NCI-H524 treated with DMSO at 0.1 percent for 48 hours (cell line): ENCODE measurements around the gene SAMD10.
"Not testable (repeated sequence)": the region's sequence is repeated elsewhere in the genome, so short reads cannot be mapped to it uniquely, and the experiment has no call there.

ENCODE experiments used
- DNase-seq: peaks from one replicate; lab custom pipeline; 2025; lab: John Stamatoyannopoulos, UW

Gene SAMD10

DNA sequence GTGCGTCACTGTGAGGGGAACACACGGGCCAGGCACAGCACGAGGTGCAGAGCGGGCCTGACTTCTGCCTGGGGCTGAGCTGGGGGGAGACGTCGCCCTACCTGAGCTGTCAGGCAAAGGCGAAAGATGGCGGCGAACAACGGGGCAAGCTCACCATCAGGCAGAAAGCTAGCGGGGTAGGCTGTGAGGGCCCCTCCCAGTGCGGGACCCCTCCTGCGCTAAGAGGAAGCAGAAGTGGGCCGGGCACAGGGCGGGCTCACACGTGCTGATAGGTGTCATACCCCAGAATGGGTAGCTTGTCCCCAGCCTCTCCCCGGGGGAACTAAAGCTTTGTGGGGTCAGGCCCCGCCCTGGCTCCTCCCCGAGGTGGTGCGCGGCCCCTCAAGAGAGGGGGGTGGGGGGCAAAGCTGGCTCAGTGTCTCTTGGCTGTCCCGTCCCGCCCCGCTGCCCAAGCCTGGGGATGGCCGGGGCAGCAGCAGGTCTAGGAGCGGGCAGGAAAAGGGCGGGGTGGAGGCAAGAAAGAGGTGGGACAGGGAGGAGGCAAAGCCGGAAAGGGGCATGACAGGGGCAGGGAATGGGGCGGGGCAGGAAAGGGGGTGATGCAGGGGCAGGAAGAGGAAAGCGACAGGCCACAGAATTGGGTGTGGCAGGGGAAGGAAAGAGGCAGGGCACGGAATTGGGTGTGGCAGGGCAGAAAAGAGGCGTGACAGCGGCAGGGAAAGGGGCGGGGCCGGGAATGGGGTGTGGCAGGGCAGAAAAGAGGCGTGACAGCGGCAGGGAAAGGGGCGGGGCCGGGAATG, 38.0 kb downstream of the SAMD10 start:
- no peak for DNase-seq

DNA sequence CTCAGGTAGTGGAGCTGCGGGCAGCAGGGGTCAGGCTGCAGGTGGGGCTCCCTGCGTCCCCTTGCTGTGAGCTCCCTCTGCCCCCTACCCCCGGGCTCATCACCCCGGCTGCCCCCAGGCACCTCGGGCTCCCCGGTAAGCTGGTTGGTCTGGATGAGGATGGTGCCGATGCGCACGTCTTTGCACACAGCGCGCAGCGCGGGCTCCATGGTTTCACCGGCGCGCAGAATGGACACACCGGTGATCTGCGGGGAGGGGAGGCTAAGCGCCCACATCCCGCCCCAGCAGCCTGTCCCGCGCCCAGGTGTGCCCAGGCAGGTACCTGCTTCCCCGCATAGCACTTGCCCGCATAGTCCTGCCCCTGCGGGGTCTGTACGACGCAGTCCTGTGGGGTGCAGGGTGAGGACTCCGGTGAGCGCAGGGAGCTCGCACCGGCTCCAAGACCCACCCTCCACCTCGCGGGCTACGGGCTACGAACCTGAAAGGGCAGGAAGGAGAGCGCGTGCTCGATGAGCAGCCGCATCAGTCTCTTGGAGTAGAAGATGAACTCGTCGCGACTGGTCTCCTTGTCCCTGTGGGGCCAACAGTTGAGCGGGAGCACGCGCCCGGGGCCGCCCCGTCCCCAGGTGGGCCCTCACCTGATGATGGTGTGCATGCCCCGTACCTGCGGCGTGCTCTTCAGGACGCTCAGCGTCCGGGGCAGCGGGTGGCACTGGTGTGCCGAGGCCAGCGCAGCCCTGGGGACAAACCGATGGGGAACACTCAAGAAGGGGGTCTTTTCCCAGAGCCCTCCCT, 38.8 kb downstream of the SAMD10 start:
- DNase-seq = no peak

DNA sequence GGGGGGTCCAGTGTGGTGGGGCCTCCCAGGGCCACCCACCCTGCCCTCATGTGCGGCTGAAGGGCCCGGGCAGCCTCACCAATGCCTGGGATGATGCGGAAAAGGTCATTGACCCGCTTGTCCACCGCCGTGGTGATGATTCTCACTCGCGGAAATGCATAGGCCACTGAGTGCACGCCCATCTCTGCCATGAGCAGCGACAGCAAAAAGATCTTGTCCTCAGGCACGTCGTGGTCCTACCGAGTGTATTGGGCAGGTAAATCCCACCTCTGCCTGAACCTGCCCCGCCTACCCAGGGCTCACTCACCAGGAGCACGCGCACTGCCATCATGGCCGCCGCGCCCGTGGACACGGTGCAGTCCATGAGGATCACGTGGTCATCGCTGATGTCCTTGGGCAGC, 39.4 kb downstream of the SAMD10 start:
- DNase-seq = no peak

DNA sequence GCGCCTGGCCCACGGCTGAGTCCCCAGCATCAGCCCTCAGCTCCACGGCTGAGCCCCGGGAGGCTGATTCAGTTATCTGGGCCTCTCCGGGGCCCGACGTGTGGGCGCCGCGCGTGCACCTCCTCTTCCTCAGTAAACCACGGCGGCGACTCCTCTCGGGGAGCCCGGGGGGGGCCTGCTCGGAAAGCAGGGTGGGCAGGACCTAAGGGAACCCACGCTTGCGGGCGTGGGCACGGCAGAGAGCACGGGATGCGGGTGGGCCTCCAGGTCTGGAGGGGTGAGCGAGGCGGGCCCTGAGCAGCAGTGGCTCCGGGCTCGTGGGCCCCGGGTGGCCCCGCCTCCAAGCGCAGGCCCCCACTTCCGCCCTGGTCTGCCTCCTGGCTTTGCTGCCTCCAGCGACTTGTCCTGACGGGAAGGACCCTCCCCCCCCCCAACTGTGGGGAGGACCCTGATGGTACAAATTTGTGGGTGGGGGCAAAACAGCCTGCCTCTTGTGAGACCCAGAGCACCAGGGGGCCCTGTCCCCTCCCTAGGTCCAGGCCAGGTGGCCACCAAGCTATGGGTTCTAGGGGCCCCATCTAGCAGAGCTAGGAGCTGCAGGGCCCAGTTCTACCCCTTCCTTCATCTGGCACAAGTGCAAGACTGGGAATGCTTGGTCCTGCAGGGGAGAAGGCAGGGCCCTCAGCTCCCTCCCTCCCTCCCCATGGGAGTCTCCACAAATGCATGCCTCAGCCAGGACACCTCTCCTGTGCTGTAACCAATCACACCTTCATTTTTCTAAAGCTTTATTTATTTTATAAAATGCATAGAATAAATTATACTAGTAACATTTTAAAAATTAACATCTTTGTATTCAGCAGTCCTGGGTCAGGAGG, 40.1 kb downstream of the SAMD10 start:
- DNase-seq = no peak

DNA sequence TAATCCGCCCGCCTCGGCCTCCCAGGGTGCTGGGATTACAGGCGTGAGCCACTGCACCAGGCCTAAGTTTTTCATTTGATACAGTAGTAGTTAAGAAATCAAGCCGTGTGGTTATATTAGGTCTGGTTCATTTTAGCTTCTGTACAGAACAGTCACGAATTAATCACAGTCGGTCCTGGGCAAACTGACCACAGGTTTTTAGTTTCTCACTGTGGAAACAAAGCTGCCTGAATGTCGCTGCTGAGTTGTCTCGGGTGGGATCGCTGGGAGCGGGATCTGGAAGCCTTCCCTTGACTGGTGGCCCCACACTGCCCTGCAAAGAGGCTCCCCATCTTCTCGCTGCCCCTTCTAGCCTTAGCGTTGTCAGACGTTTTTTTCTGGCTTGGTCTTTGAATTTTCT, 41.8 kb downstream of the SAMD10 start:
- no peak for DNase-seq

DNA sequence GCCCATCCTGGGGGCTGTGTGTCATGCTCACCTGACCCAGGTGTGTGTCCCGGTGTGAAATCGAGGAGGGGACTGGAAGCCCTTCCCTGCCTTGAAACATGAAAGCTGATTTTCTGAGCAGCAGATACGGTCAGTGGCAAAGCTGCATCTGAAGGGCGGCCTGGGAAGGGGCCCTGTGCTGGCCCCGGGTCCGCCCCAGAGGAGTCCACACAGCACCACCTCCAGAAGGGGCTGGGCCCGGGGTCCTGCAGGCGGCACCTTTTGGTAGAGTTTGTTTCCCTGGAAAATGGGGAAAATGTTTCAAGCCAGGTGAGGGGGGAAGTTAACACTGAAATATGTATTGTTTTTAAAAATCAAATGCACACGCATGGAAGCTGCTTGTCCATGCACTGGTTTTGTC, 44.0 kb downstream of the SAMD10 start:
- no peak for DNase-seq

DNA sequence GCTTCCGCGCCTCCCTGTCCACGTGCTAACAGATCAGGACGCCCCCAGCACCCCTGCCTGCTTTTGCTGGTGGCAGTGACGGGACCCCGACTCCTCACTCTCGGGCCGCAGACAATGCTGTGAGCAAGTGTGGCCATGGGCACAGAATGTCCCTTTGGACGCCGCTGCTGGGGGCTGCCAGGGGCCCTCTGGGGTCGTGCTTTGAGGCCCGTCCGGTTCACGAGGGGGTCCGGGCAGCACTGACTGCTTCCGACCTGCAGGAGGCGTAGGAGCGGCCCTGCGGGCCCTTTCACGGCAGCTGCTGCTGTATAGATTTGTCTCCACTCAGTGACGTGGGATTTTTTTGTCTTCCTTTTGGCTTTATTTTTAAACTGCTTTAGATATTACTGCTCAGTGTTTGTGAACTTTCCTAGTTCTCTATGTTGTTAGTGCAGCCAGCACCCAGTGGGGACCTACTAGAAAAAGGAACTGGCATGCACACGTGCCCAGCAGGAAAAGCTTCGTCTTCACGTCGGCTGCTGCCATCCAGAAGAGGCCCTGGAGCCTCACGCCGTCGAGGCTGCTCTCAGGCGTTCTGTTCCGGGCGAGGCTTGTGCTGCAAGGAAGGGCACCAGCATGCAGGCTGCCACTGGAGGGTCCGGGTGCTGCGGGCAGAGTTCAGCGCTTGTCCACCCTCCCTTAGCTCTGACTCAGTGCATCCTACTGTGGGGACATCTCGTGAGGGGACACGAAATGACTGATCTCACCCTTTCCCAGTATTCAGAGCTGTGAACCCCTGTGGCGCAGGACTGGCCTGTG, 45.0 kb downstream of the SAMD10 start:
- DNase-seq = no peak

DNA sequence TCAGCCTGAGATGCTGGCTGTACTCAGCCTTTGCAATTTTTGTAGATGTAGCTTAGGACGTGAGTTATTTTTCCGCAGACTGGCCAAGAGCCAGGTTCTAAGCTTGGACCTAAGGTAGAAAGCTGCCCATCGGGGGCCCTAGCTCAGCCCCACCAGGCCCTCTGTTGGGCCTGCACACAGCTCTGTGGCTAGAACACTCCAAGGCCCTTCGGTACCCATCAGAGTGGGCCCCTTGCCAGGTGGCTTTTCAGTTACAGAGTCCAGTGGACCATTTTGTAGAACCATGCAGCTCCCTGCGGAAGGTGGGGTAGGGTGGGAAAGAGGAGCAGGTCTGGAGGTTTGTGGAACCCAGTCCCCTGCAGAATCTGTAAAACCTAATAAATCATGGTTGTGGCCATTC, 45.8 kb downstream of the SAMD10 start:
- no peak for DNase-seq

DNA sequence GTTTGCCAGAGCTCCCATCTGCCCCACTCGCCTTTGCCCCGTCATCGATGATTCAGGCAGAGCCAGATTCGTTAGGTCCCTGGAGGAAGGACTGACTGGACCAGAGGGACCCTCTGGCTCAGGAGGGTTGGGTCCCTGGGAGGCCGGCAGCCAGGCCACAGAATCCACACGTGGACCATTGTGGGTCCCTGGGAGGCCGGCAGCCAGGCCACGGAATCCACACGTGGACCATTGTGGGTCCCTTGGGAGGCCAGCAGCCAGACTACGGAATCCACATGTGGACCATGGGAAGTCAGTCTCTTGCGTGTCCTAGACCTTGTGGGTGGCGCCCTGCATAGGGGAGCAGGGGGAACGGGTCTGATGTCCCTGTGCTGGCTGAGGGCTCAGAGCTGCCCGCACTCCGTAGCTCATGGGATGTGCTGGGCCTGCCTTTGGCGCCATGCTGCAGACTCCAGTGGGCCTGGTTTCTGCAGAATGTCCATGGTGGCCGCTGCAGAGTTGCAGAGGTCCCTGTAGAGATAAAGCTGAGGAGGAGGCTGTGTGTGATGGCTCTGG, 46.8 kb downstream of the SAMD10 start:
- DNase-seq = no peak

DNA sequence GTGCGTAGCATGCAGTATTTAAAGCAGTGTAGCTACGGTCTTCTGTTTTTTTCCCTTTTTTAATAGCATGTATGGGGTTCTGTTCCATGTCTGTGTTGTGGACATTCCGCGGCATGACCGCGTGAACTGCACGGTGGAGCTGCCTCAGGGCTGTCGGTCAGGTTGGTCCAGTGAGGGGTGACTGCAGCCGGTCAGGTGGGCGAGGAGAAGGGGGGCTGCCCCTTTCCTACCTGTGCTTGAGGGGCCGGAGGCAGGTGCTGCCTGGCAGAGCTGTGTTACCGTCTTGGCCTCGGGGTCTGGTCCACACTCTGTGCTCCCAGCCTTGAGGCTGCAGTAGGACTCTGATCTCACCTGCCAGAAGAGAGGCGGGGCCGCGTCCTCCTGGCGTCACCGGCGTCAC, 47.7 kb downstream of the SAMD10 start:
- no peak for DNase-seq

DNA sequence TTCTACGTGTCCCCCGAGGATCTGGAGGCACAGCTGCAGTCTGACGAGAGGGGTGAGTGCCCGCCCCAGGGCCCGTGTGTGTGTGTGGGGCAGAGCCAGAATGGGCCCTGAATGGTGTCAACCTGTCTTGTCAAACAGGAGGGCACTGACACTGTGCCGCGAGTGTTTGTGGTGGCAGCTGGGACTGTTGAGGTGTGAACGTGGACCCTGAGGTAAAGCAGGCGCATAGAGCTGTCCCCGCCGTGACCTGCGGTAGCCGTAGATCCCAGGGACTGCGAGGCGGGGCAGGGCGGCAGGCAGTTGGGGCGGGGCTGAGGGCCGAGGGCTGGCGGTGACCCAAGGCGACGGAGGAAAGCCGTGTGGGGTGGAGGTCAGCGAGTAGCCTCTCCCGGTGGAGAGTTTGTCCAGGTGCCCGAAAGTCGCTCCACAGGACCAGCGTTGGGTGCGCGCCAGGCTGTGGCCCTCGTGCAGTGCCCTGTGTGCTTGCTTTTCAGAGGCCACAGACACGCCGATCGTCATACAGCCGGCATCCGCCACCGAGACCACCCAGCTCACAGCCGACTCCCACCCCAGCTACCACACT, 48.4 kb downstream of the SAMD10 start:
- DNase-seq = no peak

DNA sequence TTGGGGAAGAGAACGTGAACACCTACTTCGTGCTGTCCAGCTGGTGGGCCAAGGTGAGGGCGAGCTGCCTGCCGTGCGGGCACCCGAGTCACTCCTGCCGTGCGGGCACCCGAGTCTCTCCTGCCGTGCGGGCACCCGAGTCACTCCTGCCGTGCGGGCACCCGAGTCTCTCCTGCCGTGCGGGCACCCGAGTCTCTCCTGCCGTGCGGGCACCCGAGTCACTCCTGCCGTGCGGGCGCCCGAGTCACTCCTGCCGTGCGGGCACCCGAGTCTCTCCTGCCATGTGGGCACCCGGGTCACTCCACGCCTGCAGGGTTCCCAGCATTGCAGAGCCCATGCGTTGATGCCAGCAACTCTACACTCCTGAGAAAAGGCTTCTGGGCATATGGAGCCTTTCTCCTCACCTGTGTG, 50.0 kb downstream of the SAMD10 start:
- DNase-seq = not testable (repeated sequence)

DNA sequence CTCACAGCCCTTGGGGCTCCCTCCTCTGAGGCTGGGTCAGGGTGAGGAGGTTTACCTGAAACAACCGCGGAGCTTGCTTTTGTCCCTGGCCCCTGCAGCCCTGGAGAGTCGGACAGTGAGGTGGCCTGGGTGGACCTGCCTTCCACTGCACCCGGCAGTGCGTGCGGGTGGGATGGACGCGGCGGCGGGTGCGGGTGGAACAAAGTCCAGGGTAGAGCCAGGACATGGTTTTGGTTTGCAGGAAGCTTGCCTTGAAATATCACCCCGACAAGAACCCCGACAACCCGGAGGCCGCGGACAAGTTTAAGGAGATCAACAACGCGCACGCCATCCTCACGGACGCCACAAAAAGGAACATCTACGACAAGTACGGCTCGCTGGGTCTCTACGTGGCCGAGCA, 50.4 kb downstream of the SAMD10 start:
- no peak for DNase-seq

DNA sequence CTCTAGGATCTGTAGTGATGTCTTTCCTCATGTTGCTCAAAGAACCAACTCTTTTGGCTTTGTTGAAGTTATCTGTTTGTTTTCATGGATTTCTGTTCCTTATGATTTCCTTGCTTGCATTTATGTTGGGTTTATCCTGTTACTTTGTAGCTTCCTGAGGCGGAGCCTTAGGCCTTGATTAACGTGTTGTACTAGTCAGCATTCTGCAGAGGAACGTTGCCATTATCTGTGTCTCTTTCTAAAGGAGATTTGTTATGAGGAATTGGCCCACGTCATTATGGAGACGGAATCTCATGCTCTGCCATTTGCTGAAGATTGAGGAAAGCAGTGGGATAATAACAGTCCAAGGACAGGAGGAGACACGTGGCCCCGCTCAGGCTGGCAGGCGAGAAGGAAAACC, 53.1 kb downstream of the SAMD10 start:
- DNase-seq = no peak

DNA sequence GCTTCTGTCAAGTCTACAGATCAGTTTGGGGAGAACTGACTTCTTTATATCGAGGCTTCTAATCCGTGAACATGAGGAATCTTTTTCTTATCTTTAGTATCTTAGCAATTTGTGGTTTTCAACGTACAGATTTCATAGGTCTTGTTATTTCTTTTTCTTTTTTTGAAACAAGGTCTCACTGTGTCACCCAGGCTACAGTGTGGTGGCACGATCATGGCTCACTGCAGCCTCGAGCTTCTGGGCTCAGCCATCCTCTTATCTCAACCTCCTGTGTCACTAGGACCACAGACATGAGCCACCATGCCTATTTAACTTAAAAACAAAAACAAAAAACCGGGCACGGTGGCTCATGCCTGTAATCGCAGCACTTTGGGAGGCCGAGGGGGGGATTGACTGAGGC, 55.2 kb downstream of the SAMD10 start:
- DNase-seq = no peak
